HepG2 (cell line): ENCODE results near the gene NCOA3. TPM values are rescaled to one million over a fixed set of nuclear protein-coding genes. Genes with fewer than 3 reads are reported as not detected.
A peak's percentile ranks its signal among the peaks of the same experiment; 100 is the strongest.

Experiments used
- ATAC-seq: fragments of 200-7000 bp; cut with Tn5 transposase; 3 replicates; pipeline ENCODE4 v1.9.1; 2020; ENCODE audit warnings: mild to moderate bottlenecking, moderate library complexity
- BruUV-seq: library from RNA; stranded (reverse); fragments of 400-500 nt; replicated peaks from 2 replicates; lab custom pipeline; 2021; lab: Mats Ljungman, UMichigan
- CTCF ChIA-PET: fragments of 300-600 bp; formaldehyde crosslinking; extraction: SDS; loops from one replicate; lab custom pipeline; 2021; ENCODE audit warnings: low total read pairs, inconsistent platforms, low intra/inter-chr PET ratio; lab: Yijun Ruan, JAX
- POLR2A ChIA-PET: fragments of 350-600 bp; sonication (Branson Sonifier 250); formaldehyde crosslinking; loops from one replicate; lab custom pipeline; 2020; ENCODE audit warnings: antibody characterized with exemption, inconsistent platforms; lab: Yijun Ruan, JAX
- DNase-seq: peaks from one replicate; pipeline ENCODE4 v3.0.0-alpha.2; 2015; ENCODE audit warnings: low spot score
- FAIRE-seq: peaks from 3 replicates; lab custom pipeline; 2011; peaks lifted over from hg19 to GRCh38; lab: Jason Lieb, UNC
- H2AFZ ChIP-seq: one replicate; pipeline ENCODE4 v1.6.1; 2011; ENCODE audit warnings: low read length, inconsistent platforms
- H3K27ac ChIP-seq: fragments of 300-600 bp; 3 replicates; pipeline ENCODE4 v1.8.0; 2011; ENCODE audit warnings: mixed run types, mild to moderate bottlenecking, mixed read lengths, low read length, inconsistent platforms; ENCODE audit not compliant: insufficient read depth; ENCODE audit errors: extremely low read length
- H3K27me3 ChIP-seq, 2 experiments: fragments of 200-600 bp in 1 of 2; 2 replicates in 1 of 2; 3 replicates in 1 of 2; pipeline versions ENCODE4 v1.6.0 to v1.8.0; 2011; ENCODE audit warnings: low read length in 2 of 2, mild to moderate bottlenecking in 2 of 2, moderate library complexity in 2 of 2, inconsistent platforms in 1 of 2; ENCODE audit not compliant: insufficient read depth in 2 of 2, control insufficient read depth in 1 of 2
- H3K36me3 ChIP-seq, 2 experiments: fragments of 200-600 bp in 1 of 2; replicated peaks in 1 of 2; 2 replicates in 1 of 2; 3 replicates in 1 of 2; pipeline versions ENCODE4 v1.5.1 to v1.8.0; 2011; ENCODE audit warnings: low read length in 2 of 2, inconsistent platforms in 1 of 2; ENCODE audit not compliant: insufficient read depth in 2 of 2, control insufficient read depth in 1 of 2
- H3K4me1 ChIP-seq: 2 replicates; pipeline ENCODE4 v1.5.1; 2012; ENCODE audit warnings: low read length, inconsistent platforms; ENCODE audit not compliant: insufficient read depth
- H3K4me2 ChIP-seq: 2 replicates; pipeline ENCODE4 v1.6.0; 2011; ENCODE audit warnings: low read depth, low read length, inconsistent platforms
- H3K4me3 ChIP-seq, 3 experiments: fragments of 200-600 bp in 1 of 3; sonication (generic), shearing (Covaris generic) in 1 of 3; replicated peaks in 1 of 3; 2 replicates each; pipeline ENCODE4 v1.5.1; 2011 to 2016; ENCODE audit warnings: low read length in 3 of 3, inconsistent platforms in 2 of 3, low read depth in 2 of 3, mild to moderate bottlenecking in 2 of 3, control low read depth in 1 of 3, mixed read lengths in 1 of 3; ENCODE audit not compliant: insufficient read depth in 1 of 3
- H3K79me2 ChIP-seq: one replicate; pipeline ENCODE4 v1.6.1; 2011; ENCODE audit warnings: low read length, inconsistent platforms; ENCODE audit not compliant: insufficient read depth
- H3K9ac ChIP-seq: 2 replicates; pipeline ENCODE4 v1.6.0; 2011; ENCODE audit warnings: mild to moderate bottlenecking, low read depth, low read length, inconsistent platforms; ENCODE audit not compliant: insufficient read depth
- H3K9me3 ChIP-seq: 2 replicates; pipeline ENCODE4 v1.5.1; 2012; ENCODE audit warnings: mild to moderate bottlenecking, low read length
- H4K20me1 ChIP-seq: 2 replicates; pipeline ENCODE4 v1.6.0; 2011; ENCODE audit warnings: inconsistent platforms, mild to moderate bottlenecking, low read length, moderate library complexity; ENCODE audit not compliant: insufficient read depth
- AKNA ChIP-seq: sonication (generic); formaldehyde crosslinking; IDR thresholded peaks from 2 replicates; pipeline ENCODE4 v1.4.0; 2020; ENCODE audit warnings: missing genetic modification reagents, borderline replicate concordance
- ATF7 ChIP-seq, 2 experiments: fragments of 450-650 bp in 1 of 2; sonication (generic) in 1 of 2; formaldehyde crosslinking in 1 of 2; IDR thresholded peaks; 2 replicates each; pipeline versions ENCODE4 v1.4.0 to v1.6.1; 2016 to 2020; ENCODE audit warnings: antibody characterized with exemption in 1 of 2, mild to moderate bottlenecking in 1 of 2, missing genetic modification reagents in 1 of 2
- FOXM1 ChIP-seq: sonication (generic); formaldehyde crosslinking; IDR thresholded peaks from 2 replicates; pipeline ENCODE4 v1.5.0; 2020; ENCODE audit warnings: missing genetic modification reagents
- NBN ChIP-seq: fragments of 450-650 bp; conservative IDR thresholded peaks from 2 replicates; pipeline ENCODE4 v1.6.1; 2017
- REPIN1 ChIP-seq: sonication (generic); formaldehyde crosslinking; IDR thresholded peaks from 2 replicates; pipeline ENCODE4 v1.8.0; 2022; ENCODE audit warnings: missing genetic modification reagents, low read depth, mild to moderate bottlenecking, borderline replicate concordance
- SIN3A ChIP-seq: IDR thresholded peaks from 2 replicates; pipeline ENCODE4 v1.6.1; 2011; ENCODE audit warnings: low read depth, mild to moderate bottlenecking, control low read depth, low read length, borderline replicate concordance
- SUZ12 ChIP-seq: fragments of 150-350 bp; IDR thresholded peaks from 2 replicates; pipeline ENCODE4 v1.6.1; 2014; ENCODE audit warnings: low read depth, low read length
- in situ Hi-C: cut with HindIII; loops from 2 replicates; pipeline ENCODE4 v1.10.0; 2017; ENCODE audit warnings: low pct_unique_long_range_greater_than_20kb; ENCODE audit not compliant: extremely low pct_ligation_motif_present
- intact Hi-C: fragments of 100-400 bp; cut with micrococcal nuclease; formaldehyde crosslinking; loops from one replicate; pipeline ENCODE4 v1.10.0; 2022; ENCODE audit not compliant: unreplicated experiment
- polyA plus RNA-seq, 8 experiments: library from polyadenylated mRNA; depleted of rRNA in 3 of 8; stranded (reverse) in 7 of 8; unstranded in 1 of 8; fragments of >200 nt; fragmentation: Illumina TruSeq in 4 of 8; extraction: Trizol in 4 of 8; gene quantifications; 2 replicates each; pipeline versions ENCODE4 v1.2.1 to v1.2.3, GENCODE V29; 2011 to 2016; ENCODE audit warnings: low read depth in 4 of 8, missing spikeins in 1 of 8, mixed read lengths in 1 of 8; ENCODE audit not compliant: insufficient read depth in 1 of 8
- total RNA-seq, 5 experiments: library from RNA; depleted of rRNA; stranded (reverse); fragments of >200 nt; fragmentation: Illumina TruSeq; extraction: Trizol; gene quantifications; 2 replicates each; pipeline ENCODE4 v1.2.3, GENCODE V29; 2016; ENCODE audit warnings: low read depth in 1 of 5
- TF ChIP-seq, protein P1 (sequence below): fragments of 450-650 bp; IDR thresholded peaks from 2 replicates; pipeline ENCODE4 v1.6.1; 2016

Gene NCOA3
- total and polyA plus RNA-seq, 2 of the 13 experiments (the other 11 are each of a cell fraction or from before 2014, with no cell fraction given), result 35.0 to 56.8 TPM

GRCh38 chr20:47689731-47690130 is 188.0 kb downstream of the NCOA3 start (continued):
- TF ChIP-seq REPIN1 (CRISPR knock-in tag), result no peak
- TF ChIP-seq SIN3A, result no peak
- no peak for TF ChIP-seq NBN
- no peak for TF ChIP-seq ATF7 (IDR thresholded peaks at IDR 0.05)
- no peak for TF ChIP-seq ATF7 (CRISPR knock-in tag; IDR thresholded peaks at IDR 0.05)
- TF ChIP-seq AKNA (CRISPR knock-in tag), result no peak

GRCh38 chr20:47691625-47692024 is 189.9 kb downstream of the NCOA3 start:
- Histone ChIP-seq H3K9ac (no peak overlapping the region), H3K36me3 (no peaks in the 10 kb centered on the region; a peak in 1 of 5 replicates), H4K20me1 (no peaks in the 10 kb centered on the region), H2AFZ (no peak overlapping the region), H3K27ac (no peak overlapping the region), H3K27me3 (no peaks in the 10 kb centered on the region), H3K4me3 (no peak overlapping the region), H3K4me1 (no peaks in the 10 kb centered on the region), H3K4me2 (no peak overlapping the region)
- BruUV-seq, result no TSS peak
- DNase-seq (no peak), ATAC-seq (no peak)
- CTCF ChIA-PET, result no interaction called here
- in situ Hi-C loops, result no loop called here
- POLR2A ChIA-PET, result no interaction called here
- TF ChIP-seq, protein P1, sequence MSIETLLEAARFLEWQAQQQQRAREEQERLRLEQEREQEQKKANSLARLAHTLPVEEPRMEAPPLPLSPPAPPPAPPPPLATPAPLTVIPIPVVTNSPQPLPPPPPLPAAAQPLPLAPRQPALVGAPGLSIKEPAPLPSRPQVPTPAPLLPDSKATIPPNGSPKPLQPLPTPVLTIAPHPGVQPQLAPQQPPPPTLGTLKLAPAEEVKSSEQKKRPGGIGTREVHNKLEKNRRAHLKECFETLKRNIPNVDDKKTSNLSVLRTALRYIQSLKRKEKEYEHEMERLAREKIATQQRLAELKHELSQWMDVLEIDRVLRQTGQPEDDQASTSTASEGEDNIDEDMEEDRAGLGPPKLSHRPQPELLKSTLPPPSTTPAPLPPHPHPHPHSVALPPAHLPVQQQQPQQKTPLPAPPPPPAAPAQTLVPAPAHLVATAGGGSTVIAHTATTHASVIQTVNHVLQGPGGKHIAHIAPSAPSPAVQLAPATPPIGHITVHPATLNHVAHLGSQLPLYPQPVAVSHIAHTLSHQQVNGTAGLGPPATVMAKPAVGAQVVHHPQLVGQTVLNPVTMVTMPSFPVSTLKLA, result 0 out of 2 replicates have a peak, but pooled peaks have one; percentile 10
- TF ChIP-seq FOXM1 (CRISPR knock-in tag) (no peak), SUZ12 (no peak)
- TF ChIP-seq, all 625 proteins: peak for 1
- no peaks in the 10 kb centered on the region for H3K9me3 ChIP-seq
- intact Hi-C loops, result no loop called here
- H3K79me2 ChIP-seq, result no peaks in the 10 kb centered on the region
- no peak for FAIRE-seq
